SK-N-SH (cell line): Measurements from ENCODE around the gene INF2. TPM values are rescaled to one million over a fixed set of nuclear protein-coding genes. Genes with fewer than 3 reads are reported as not detected.

Experiments
- CTCF ChIA-PET: fragments of 300-600, 350-600 bp; formaldehyde crosslinking; extraction: SDS; loops from one replicate; lab custom pipeline; 2021; lab: Yijun Ruan, JAX
- POLR2A ChIA-PET: fragments of 350-600 bp; sonication (Branson Sonifier 250); formaldehyde crosslinking; extraction: SDS; loops from one replicate; lab custom pipeline; 2020; ENCODE audit warnings: antibody characterized with exemption, inconsistent platforms; lab: Yijun Ruan, JAX
- DNase-seq: peaks from one replicate; pipeline ENCODE4 v3.0.0; 2012
- H2AFZ ChIP-seq: fragments of 200-600 bp; sonication (generic); 2 replicates; pipeline ENCODE4 v1.8.1; 2016; ENCODE audit warnings: antibody characterized with exemption, mild to moderate bottlenecking, low read depth
- H3F3A ChIP-seq: fragments of 200-600 bp; sonication (generic); replicated peaks from 2 replicates; pipeline ENCODE3; 2016; ENCODE audit warnings: antibody characterized with exemption, mild to moderate bottlenecking; ENCODE audit not compliant: insufficient read depth
- H3K27ac ChIP-seq, 2 experiments: fragments of 200-500 bp in 1 of 2; fragments of 200-600 bp in 1 of 2; sonication (Bioruptor generic) in 1 of 2; sonication (generic), shearing (Covaris generic) in 1 of 2; 2 replicates each; pipeline versions ENCODE4 v1.5.1 to v1.6.1; 2014 to 2016; ENCODE audit warnings: low read depth in 2 of 2, inconsistent platforms in 1 of 2, low read length in 1 of 2, mild to moderate bottlenecking in 1 of 2, mixed read lengths in 1 of 2
- H3K27me3 ChIP-seq: fragments of 200-600 bp; sonication (generic), shearing (Covaris generic); 2 replicates; pipeline ENCODE4 v1.6.1; 2016; ENCODE audit warnings: mixed run types; ENCODE audit not compliant: insufficient read depth
- H3K36me3 ChIP-seq, 2 experiments: fragments of 200-500 bp in 1 of 2; fragments of 200-600 bp in 1 of 2; sonication (Bioruptor generic) in 1 of 2; sonication (generic) in 1 of 2; replicated peaks in 1 of 2; 2 replicates each; pipeline versions ENCODE3 to v1.5.1; 2014 to 2016; ENCODE audit warnings: low read length in 1 of 2, mild to moderate bottlenecking in 1 of 2; ENCODE audit not compliant: insufficient read depth in 2 of 2, control insufficient read depth in 1 of 2
- H3K4me1 ChIP-seq, 2 experiments: fragments of 200-500 bp in 1 of 2; fragments of 200-600 bp in 1 of 2; sonication (Bioruptor generic) in 1 of 2; sonication (generic), shearing (Covaris generic) in 1 of 2; 2 replicates each; pipeline versions ENCODE4 v1.5.1 to v1.6.1; 2014 to 2016; ENCODE audit warnings: low read depth in 1 of 2, low read length in 1 of 2, mixed run types in 1 of 2; ENCODE audit not compliant: insufficient read depth in 2 of 2, control insufficient read depth in 1 of 2
- H3K4me2 ChIP-seq: fragments of 200-600 bp; sonication (generic), shearing (Covaris generic); 2 replicates; pipeline ENCODE4 v1.6.1; 2017; ENCODE audit warnings: mixed run types
- H3K4me3 ChIP-seq, 2 experiments: fragments of 200-500 bp in 1 of 2; fragments of 200-600 bp in 1 of 2; sonication (Bioruptor generic) in 1 of 2; sonication (generic), shearing (Covaris generic) in 1 of 2; 2 replicates each; pipeline versions ENCODE4 v1.5.1 to v1.8.1; 2014 to 2016; ENCODE audit warnings: low read depth in 2 of 2, inconsistent platforms in 1 of 2, low read length in 1 of 2, mild to moderate bottlenecking in 1 of 2, mixed read lengths in 1 of 2, moderate library complexity in 1 of 2
- H3K79me2 ChIP-seq: fragments of 200-600 bp; sonication (generic); 2 replicates; pipeline ENCODE4 v1.8.1; 2017; ENCODE audit warnings: mild to moderate bottlenecking; ENCODE audit not compliant: insufficient read depth
- H3K9ac ChIP-seq: fragments of 200-600 bp; sonication (generic); 2 replicates; pipeline ENCODE4 v1.6.1; 2017; ENCODE audit warnings: mixed run types
- H3K9me2 ChIP-seq: fragments of 200-600 bp; sonication (generic); 2 replicates; pipeline ENCODE4 v1.6.1; 2017; ENCODE audit warnings: mixed run types
- H3K9me3 ChIP-seq: fragments of 200-600 bp; sonication (generic); 2 replicates; pipeline ENCODE4 v1.6.1; 2017; ENCODE audit warnings: mixed run types, mild to moderate bottlenecking, moderate library complexity
- H4K20me1 ChIP-seq: fragments of 200-600 bp; sonication (generic); 2 replicates; pipeline ENCODE4 v1.6.1; 2017; ENCODE audit warnings: mild to moderate bottlenecking, mixed run types; ENCODE audit not compliant: insufficient read depth
- CTCF ChIP-seq: fragments of 200-600 bp; sonication (generic); IDR thresholded peaks from 2 replicates; pipeline ENCODE4 v1.6.1; 2017; ENCODE audit warnings: antibody characterized with exemption, mild to moderate bottlenecking, moderate library complexity
- EZH2phosphoT487 ChIP-seq: fragments of 200-600 bp; sonication (generic); IDR thresholded peaks from 2 replicates; pipeline ENCODE4 v1.6.1; 2017; ENCODE audit warnings: low read depth, mixed run types, mild to moderate bottlenecking, antibody characterized with exemption, moderate library complexity, borderline replicate concordance
- FOSL2 ChIP-seq: IDR thresholded peaks from 2 replicates; pipeline ENCODE4 v1.4.0; 2012; ENCODE audit warnings: low read depth, mild to moderate bottlenecking, moderate library complexity, borderline replicate concordance
- FOXJ3 ChIP-seq: sonication (generic); formaldehyde crosslinking; IDR thresholded peaks from 2 replicates; pipeline ENCODE4 v1.5.1; 2020; ENCODE audit warnings: mild to moderate bottlenecking, missing genetic modification reagents
- FOXM1 ChIP-seq: IDR thresholded peaks from 2 replicates; pipeline ENCODE4 v1.4.0; 2012; ENCODE audit warnings: low read depth, mild to moderate bottlenecking
- IRF3 ChIP-seq: fragments of 150-350 bp; IDR thresholded peaks from 2 replicates; pipeline ENCODE4 v1.6.1; 2016; ENCODE audit warnings: mild to moderate bottlenecking, low read depth, low read length
- NFIC ChIP-seq: IDR thresholded peaks from 2 replicates; pipeline ENCODE4 v1.4.0; 2012; ENCODE audit warnings: borderline replicate concordance
- PBX3 ChIP-seq: IDR thresholded peaks from 2 replicates; pipeline ENCODE4; 2012
- REST ChIP-seq: IDR thresholded peaks from 2 replicates; pipeline ENCODE4 v1.6.1; 2012; ENCODE audit warnings: mild to moderate bottlenecking, low read depth, low read length, moderate library complexity
- SIN3A ChIP-seq: IDR thresholded peaks from 2 replicates; pipeline ENCODE4 v1.6.1; 2012; ENCODE audit warnings: low read depth, mild to moderate bottlenecking, low read length, moderate library complexity, borderline replicate concordance
- TAF1 ChIP-seq: IDR thresholded peaks from 2 replicates; pipeline ENCODE4 v1.6.1; 2012; ENCODE audit warnings: low read depth, mild to moderate bottlenecking, low read length, moderate library complexity, borderline replicate concordance
- TCF12 ChIP-seq: IDR thresholded peaks from 2 replicates; pipeline ENCODE4 v1.4.0; 2012
- TEAD4 ChIP-seq: IDR thresholded peaks from 2 replicates; pipeline ENCODE4 v1.4.0; 2012; ENCODE audit warnings: mild to moderate bottlenecking, borderline replicate concordance; ENCODE audit not compliant: insufficient read depth
- USF1 ChIP-seq: IDR thresholded peaks from 2 replicates; pipeline ENCODE4 v1.4.0; 2012; ENCODE audit warnings: low read depth, borderline replicate concordance
- WGBS: methylation state at CpG from one replicate; pipeline ENCODE4 v1.1.6; 2017; ENCODE audit warnings: low lambda C conversion rate; 5-methylcytosine and 5-hydroxymethylcytosine counted together
- polyA plus RNA-seq, 3 experiments: library from polyadenylated mRNA; depleted of rRNA; stranded (reverse); fragments of >200 nt; gene quantifications; 2 replicates each; pipeline ENCODE4 v1.2.3, GENCODE V29; 2012

The INF2 gene
- polyA plus RNA-seq, 1 of the 3 experiments (the other 2 are of a cell fraction) = 32.5 TPM

- no peak for TF ChIP-seq FOXM1
These were observed 32.3 kb upstream of the INF2 start (continued) for GRCh38 chr14:104657101-104657524.

- H4K20me1 ChIP-seq = no peaks in the 10 kb centered on the region
- WGBS = 76% methylated on average over 15 of the region's 17 CpGs
- no peak overlapping the region for H2AFZ ChIP-seq
- H3K9me3 ChIP-seq = no peaks in the 10 kb centered on the region
- no peak overlapping the region for H3K27ac ChIP-seq
- no peak for DNase-seq
- TF ChIP-seq PBX3 = no peak
- no peak for TF ChIP-seq NFIC
- no peak for TF ChIP-seq TCF12
- TF ChIP-seq FOSL2 = no peak
- no peak for TF ChIP-seq TAF1
- no peak for TF ChIP-seq FOXJ3
- TF ChIP-seq USF1 = no peak
- TF ChIP-seq CTCF = no peak
- TF ChIP-seq IRF3 = no peak
- no peak for TF ChIP-seq REST
- TF ChIP-seq EZH2phosphoT487 = no peak
- no peak for TF ChIP-seq SIN3A
- TF ChIP-seq TEAD4 = no peak
- H3K4me2 ChIP-seq = no peak overlapping the region
- no peaks in the 10 kb centered on the region for H3K79me2 ChIP-seq
- no peaks in the 10 kb centered on the region for H3K36me3 ChIP-seq
- no peak overlapping the region for H3K9ac ChIP-seq
- no peak overlapping the region for H3K4me3 ChIP-seq
- POLR2A ChIA-PET = interaction anchor here (0.6 kb wide), 1 partner anchor 568 kb away, joined by 4 read pairs; no protein-coding TSS in a partner anchor
- no peaks in the 10 kb centered on the region for H3F3A ChIP-seq
- H3K4me1 ChIP-seq = no peaks in the 10 kb centered on the region
- CTCF ChIA-PET = interaction anchor here (1.1 to 1.7 kb wide), 4 partner anchors 8 to 66 kb away, joined by 3 to 5 read pairs (median 4); no protein-coding TSS in a partner anchor
- no peaks in the 10 kb centered on the region for H3K27me3 ChIP-seq
- no peaks in the 10 kb centered on the region for H3K9me2 ChIP-seq
These were observed 31.7 kb upstream of the INF2 start for GRCh38 chr14:104657563-104658324.
